ENCODE measurements around the gene NINL. TPM values are rescaled to one million over a fixed set of nuclear protein-coding genes. Genes with fewer than 3 reads are reported as not detected.

NINL gene
- polyA plus RNA-seq, 1 donor (not counting 4 experiments of a cell fraction or from before 2014, with no cell fraction given): 0.79 TPM

- no peaks in the 10 kb centered on the region for H3K79me2 ChIP-seq (ENCODE audit: control insufficient read depth, insufficient read depth, low read length)
- TF ChIP-seq CTCF (optimal IDR thresholded peaks at IDR 0.05 in 1 of 3, IDR thresholded peaks at IDR 0.05 in 1 of 3, conservative IDR thresholded peaks at IDR 0.05 in 1 of 3; ENCODE audit: extremely low read depth in 1 of 3, insufficient read depth in 2 of 3, low read length in 3 of 3): no peak
- TF ChIP-seq EZH2 (IDR thresholded peaks at IDR 0.05; ENCODE audit: low read length): no peak
- H3K4me1 ChIP-seq (ENCODE audit: control insufficient read depth, extremely low read depth, insufficient read depth, low read length): peaks cover 1% of the 10 kb centered on the region
- no peaks in the 10 kb centered on the region for H3K27me3 ChIP-seq (ENCODE audit: control insufficient read depth, extremely low read depth, insufficient read depth, low read length)
- no peak overlapping the region for H3K4me2 ChIP-seq (ENCODE audit: control insufficient read depth, extremely low read depth, insufficient read depth, low read depth, low read length)
- H3K9me3 ChIP-seq (ENCODE audit: control insufficient read depth, low read depth, low read length): no peaks in the 10 kb centered on the region
- dilution Hi-C loops (cut with MboI; ENCODE audit: extremely low pct_ligation_motif_present, low sequenced_read_pairs): no loop called here
- no peaks in the 10 kb centered on the region for H3K36me3 ChIP-seq (ENCODE audit: control insufficient read depth in 2 of 2, extremely low read depth in 1 of 2, insufficient read depth in 2 of 2, low read length in 2 of 2)
- no peak overlapping the region for H3K9ac ChIP-seq (ENCODE audit: control insufficient read depth, extremely low read depth, insufficient read depth, low read length)
- H3K4me3 ChIP-seq (ENCODE audit: control insufficient read depth in 2 of 3, extremely low read depth in 1 of 3, insufficient read depth in 2 of 3, low read depth in 1 of 3, low read length in 3 of 3): no peak overlapping the region
- FAIRE-seq (no peak), DNase-seq (ENCODE audit: low read depth, low spot score) (no peak)
- no peak overlapping the region for H3K27ac ChIP-seq (ENCODE audit: control insufficient read depth, insufficient read depth, low read length)
- H3K9me1 ChIP-seq (ENCODE audit: control insufficient read depth, extremely low read depth, insufficient read depth, low read length): no peaks in the 10 kb centered on the region
- H2AFZ ChIP-seq (ENCODE audit: control insufficient read depth, low read length): no peak overlapping the region
- H4K20me1 ChIP-seq (ENCODE audit: control insufficient read depth, extremely low read depth, insufficient read depth, low read length): no peaks in the 10 kb centered on the region
Measured at GRCh38 chr20:25545171-25545570, 40.2 kb downstream of the NINL start.

- FAIRE-seq (no peak), DNase-seq (ENCODE audit: low read depth, low spot score) (no peak)
- no peak overlapping the region for H3K27ac ChIP-seq (ENCODE audit: control insufficient read depth, insufficient read depth, low read length)
- no peak overlapping the region for H3K9ac ChIP-seq (ENCODE audit: control insufficient read depth, extremely low read depth, insufficient read depth, low read length)
- no peak overlapping the region for H2AFZ ChIP-seq (ENCODE audit: control insufficient read depth, low read length)
- H3K9me3 ChIP-seq (ENCODE audit: control insufficient read depth, low read depth, low read length): no peaks in the 10 kb centered on the region
- H4K20me1 ChIP-seq (ENCODE audit: control insufficient read depth, extremely low read depth, insufficient read depth, low read length): no peaks in the 10 kb centered on the region
- no peaks in the 10 kb centered on the region for H3K36me3 ChIP-seq (ENCODE audit: control insufficient read depth in 2 of 2, extremely low read depth in 1 of 2, insufficient read depth in 2 of 2, low read length in 2 of 2)
- no peak overlapping the region for H3K4me2 ChIP-seq (ENCODE audit: control insufficient read depth, extremely low read depth, insufficient read depth, low read depth, low read length)
- peaks cover 6% of the 10 kb centered on the region for H3K4me1 ChIP-seq (ENCODE audit: control insufficient read depth, extremely low read depth, insufficient read depth, low read length)
- dilution Hi-C loops (cut with MboI; ENCODE audit: extremely low pct_ligation_motif_present, low sequenced_read_pairs): no loop called here
- H3K79me2 ChIP-seq (ENCODE audit: control insufficient read depth, insufficient read depth, low read length): no peaks in the 10 kb centered on the region
- H3K4me3 ChIP-seq (ENCODE audit: control insufficient read depth in 2 of 3, extremely low read depth in 1 of 3, insufficient read depth in 2 of 3, low read depth in 1 of 3, low read length in 3 of 3): no peak overlapping the region
- TF ChIP-seq CTCF (optimal IDR thresholded peaks at IDR 0.05 in 1 of 3, IDR thresholded peaks at IDR 0.05 in 1 of 3, conservative IDR thresholded peaks at IDR 0.05 in 1 of 3; ENCODE audit: extremely low read depth in 1 of 3, insufficient read depth in 2 of 3, low read length in 3 of 3) (no peak), EZH2 (IDR thresholded peaks at IDR 0.05; ENCODE audit: low read length) (no peak)
- no peaks in the 10 kb centered on the region for H3K27me3 ChIP-seq (ENCODE audit: control insufficient read depth, extremely low read depth, insufficient read depth, low read length)
- no peaks in the 10 kb centered on the region for H3K9me1 ChIP-seq (ENCODE audit: control insufficient read depth, extremely low read depth, insufficient read depth, low read length)
Measured at GRCh38 chr20:25544734-25545133, 40.6 kb downstream of the NINL start.
